ENCODE measurements around the gene LENG1. TPM values are rescaled to one million over a fixed set of nuclear protein-coding genes. Genes with fewer than 3 reads are reported as not detected.
"Not testable (repeated sequence)": the region's sequence is repeated elsewhere in the genome, so short reads cannot be mapped to it uniquely, and the experiment has no call there.

LENG1 gene
- total RNA-seq, 4 donors from 2014 or later: 1.7 to 4.7 (median 4.3) TPM

DNA sequence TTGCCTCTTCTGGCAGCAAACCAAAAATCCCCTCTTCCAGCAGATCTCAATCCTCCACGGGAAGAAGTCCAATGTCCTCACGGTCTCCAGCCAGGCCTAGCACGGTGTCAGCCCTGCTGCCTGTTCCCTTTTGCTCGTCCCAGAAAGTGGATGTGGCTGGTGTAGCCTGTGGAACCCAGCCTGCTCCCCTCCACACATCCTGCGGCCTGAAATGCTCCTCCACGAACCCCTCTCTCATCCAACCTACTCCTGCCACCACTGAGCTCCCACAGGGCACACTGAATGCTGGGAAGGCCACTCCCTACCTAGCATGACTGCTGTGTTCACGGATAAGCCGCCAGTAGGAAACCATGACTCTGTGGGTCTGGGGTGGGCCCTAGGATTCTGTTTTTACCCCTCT is 26.8 kb upstream of the LENG1 start:
- Histone ChIP-seq H3K36me3 (peaks cover 0 to 30% (median 0%) of the 10 kb centered on the region in 3 donors), H3K27me3 (no peaks in the 10 kb centered on the region), H3K9me3 (no peaks in the 10 kb centered on the region), H3K4me1 (peaks cover 8 to 22% (median 10%) of the 10 kb centered on the region in 3 donors), H3K27ac (no peak overlapping the region), H3K4me3 (no peak overlapping the region)
- intact Hi-C loops (cut with DNase I): no loop called here
- TF ChIP-seq, protein P1, sequence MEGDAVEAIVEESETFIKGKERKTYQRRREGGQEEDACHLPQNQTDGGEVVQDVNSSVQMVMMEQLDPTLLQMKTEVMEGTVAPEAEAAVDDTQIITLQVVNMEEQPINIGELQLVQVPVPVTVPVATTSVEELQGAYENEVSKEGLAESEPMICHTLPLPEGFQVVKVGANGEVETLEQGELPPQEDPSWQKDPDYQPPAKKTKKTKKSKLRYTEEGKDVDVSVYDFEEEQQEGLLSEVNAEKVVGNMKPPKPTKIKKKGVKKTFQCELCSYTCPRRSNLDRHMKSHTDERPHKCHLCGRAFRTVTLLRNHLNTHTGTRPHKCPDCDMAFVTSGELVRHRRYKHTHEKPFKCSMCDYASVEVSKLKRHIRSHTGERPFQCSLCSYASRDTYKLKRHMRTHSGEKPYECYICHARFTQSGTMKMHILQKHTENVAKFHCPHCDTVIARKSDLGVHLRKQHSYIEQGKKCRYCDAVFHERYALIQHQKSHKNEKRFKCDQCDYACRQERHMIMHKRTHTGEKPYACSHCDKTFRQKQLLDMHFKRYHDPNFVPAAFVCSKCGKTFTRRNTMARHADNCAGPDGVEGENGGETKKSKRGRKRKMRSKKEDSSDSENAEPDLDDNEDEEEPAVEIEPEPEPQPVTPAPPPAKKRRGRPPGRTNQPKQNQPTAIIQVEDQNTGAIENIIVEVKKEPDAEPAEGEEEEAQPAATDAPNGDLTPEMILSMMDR (IDR thresholded peaks at IDR 0.05): no peak
- TF ChIP-seq POLR2A (IDR thresholded peaks at IDR 0.05): no peak
- no peak for DNase-seq
- WGBS, 2 donors: 88 to 92% methylated on average over 4 to 8 of the region's 8 CpGs

DNA sequence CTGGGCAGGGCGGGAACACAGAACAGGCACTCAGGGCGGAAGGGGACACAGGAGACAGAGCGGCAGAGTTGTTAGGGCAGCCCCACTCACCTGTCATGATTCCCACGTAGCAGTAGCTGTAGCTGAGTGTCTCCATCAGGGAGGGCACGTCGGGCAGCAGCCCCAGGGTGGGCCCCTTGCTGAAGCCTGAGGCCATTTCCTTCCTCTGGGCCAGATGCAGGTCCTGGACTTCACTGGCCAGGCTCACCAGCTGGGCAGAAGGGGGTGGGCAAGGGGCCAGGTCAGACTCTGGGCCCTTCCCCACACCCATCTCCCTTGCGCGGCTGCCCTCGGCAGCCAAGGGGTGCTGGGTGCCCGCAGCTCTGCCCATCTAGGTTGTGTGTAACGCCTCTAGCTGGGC is 23.9 kb upstream of the LENG1 start:
- intact Hi-C loops (cut with DNase I): no loop called here
- Histone ChIP-seq H3K4me3 (no peak overlapping the region), H3K27me3 (no peaks in the 10 kb centered on the region), H3K36me3 (peaks cover 0 to 59% (median 5%) of the 10 kb centered on the region in 3 donors), H3K4me1 (peaks cover 4 to 13% (median 6%) of the 10 kb centered on the region in 3 donors), H3K9me3 (no peaks in the 10 kb centered on the region), H3K27ac (no peak overlapping the region)
- 84% methylated on average over 7 of the region's 11 CpGs; no CpG with 5 or more reads in 1 of the 2 donors for WGBS, 2 donors
- TF ChIP-seq, protein P1 (IDR thresholded peaks at IDR 0.05): no peak
- no peak for TF ChIP-seq POLR2A (IDR thresholded peaks at IDR 0.05)
- no peak for DNase-seq

DNA sequence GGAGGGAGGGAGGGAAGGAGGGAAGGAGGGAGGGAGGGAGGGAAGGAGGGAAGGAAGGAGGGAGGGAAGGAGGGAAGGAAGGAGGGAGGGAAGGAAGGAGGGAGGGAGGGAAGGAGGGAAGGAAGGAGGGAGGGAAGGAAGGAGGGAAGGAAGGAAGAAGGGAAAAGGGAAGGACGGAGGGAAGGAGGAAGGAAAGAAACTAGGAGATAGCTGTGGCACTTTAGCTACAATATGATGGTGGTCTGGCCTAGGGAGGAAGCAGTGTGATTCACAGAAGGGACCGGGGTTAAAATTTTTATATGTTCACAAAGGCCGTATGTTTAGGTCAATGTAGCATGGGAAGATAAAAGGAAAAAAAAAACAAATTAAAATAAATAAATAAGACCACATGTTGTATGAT is 22.4 kb upstream of the LENG1 start:
- H3K4me3 ChIP-seq; H3K4me1 ChIP-seq; H3K27me3 ChIP-seq; intact Hi-C loops (cut with DNase I); H3K9me3 ChIP-seq; H3K27ac ChIP-seq; DNase-seq: not testable (repeated sequence)
- peaks cover 0 to 58% (median 5%) of the 10 kb centered on the region in 3 donors for H3K36me3 ChIP-seq
- WGBS, 2 donors: 88 to 93% methylated on average over 3 of the region's 3 CpGs

DNA sequence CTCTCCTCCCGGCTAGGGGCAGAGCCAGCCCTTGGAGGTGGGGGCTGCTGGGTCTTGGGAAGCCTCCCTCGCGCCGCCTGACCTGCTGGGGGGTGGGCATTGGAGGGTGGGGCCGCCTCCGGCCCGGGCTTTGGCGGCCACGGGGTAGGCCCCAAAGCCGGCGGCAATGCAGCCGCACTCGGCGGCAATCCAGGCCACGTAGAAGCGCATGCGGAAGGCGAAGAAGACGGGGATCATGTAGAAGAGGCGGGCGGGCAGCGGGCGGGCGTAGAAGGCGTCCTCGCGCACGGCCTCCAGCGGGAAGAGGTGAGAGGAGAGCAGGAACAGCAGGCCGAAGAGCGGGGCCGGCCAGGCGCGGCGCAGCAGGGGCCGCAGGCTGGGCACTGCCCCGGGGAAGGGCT is 21.2 kb upstream of the LENG1 start:
- Histone ChIP-seq H3K4me3 (no peak overlapping the region), H3K36me3 (peaks cover 0 to 57% (median 5%) of the 10 kb centered on the region in 3 donors), H3K9me3 (no peaks in the 10 kb centered on the region), H3K27me3 (no peaks in the 10 kb centered on the region), H3K4me1 (no peaks in the 10 kb centered on the region), H3K27ac (no peak overlapping the region)
- WGBS, 2 donors: 97 to 99% methylated on average over 21 to 26 of the region's 37 CpGs
- TF ChIP-seq POLR2A (IDR thresholded peaks at IDR 0.05): no peak
- TF ChIP-seq, protein P1 (IDR thresholded peaks at IDR 0.05): no peak
- no peak for DNase-seq
- intact Hi-C loops (cut with DNase I): no loop called here

DNA sequence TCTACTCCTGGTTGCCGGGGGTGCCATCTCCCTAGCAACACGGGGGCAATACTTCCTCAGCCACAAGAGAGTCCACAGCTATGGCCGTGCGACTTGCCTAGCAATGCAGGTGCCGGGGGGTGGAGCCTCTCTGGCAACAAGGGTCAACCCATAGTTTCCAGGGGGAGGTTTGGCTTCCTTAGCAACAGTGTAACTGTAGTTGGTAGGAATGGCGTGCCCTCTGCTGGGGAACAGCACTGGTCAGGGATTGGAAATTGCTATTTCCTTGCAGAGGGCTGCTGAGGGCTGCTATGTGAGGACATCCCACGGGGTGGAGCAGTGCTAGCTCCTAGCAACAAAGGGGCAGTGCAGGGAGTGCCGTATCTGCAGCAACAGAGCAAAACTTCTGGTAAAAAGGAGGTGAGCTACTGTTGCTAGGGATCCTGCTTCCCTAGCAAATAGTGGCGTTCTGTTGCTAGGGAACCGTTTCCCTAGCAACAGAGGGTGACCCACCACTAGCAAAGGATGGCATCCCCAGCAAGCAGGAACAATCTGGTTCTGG is 20.5 kb upstream of the LENG1 start:
- H3K36me3 ChIP-seq: peaks cover 0 to 59% (median 5%) of the 10 kb centered on the region in 3 donors
- WGBS, 2 donors: 50 to 57% methylated on average over 3 to 10 of the region's 10 CpGs
- no peak overlapping the region for H3K4me3 ChIP-seq
- intact Hi-C loops (cut with DNase I): no loop called here
- H3K4me1 ChIP-seq: no peaks in the 10 kb centered on the region
- H3K27ac ChIP-seq: no peak overlapping the region
- no peak for DNase-seq
- TF ChIP-seq, protein P1 (IDR thresholded peaks at IDR 0.05): peak in 1 of 6 experiments; percentile 25
- TF ChIP-seq POLR2A (IDR thresholded peaks at IDR 0.05): no peak
- H3K27me3 ChIP-seq: no peaks in the 10 kb centered on the region
- H3K9me3 ChIP-seq: no peaks in the 10 kb centered on the region
